Mucosa of rectum (tissue), 2 donors: Measurements from ENCODE around the gene VWA5B2.

ENCODE experiments used
- H3K27ac ChIP-seq, 2 donors: one replicate each; pipeline ENCODE4 v1.7.0; 2013; ENCODE audit warnings: inconsistent platforms in 2 of 2, low read depth in 2 of 2, low read length in 2 of 2
- H3K27me3 ChIP-seq, 2 donors: one replicate each; pipeline ENCODE4 v1.7.0; 2013; ENCODE audit warnings: low read length in 2 of 2; ENCODE audit not compliant: control insufficient read depth in 2 of 2, insufficient read depth in 2 of 2
- H3K36me3 ChIP-seq, 2 donors: one replicate each; pipeline ENCODE4 v1.7.0; 2013; ENCODE audit warnings: low read length in 2 of 2; ENCODE audit not compliant: control insufficient read depth in 2 of 2, insufficient read depth in 2 of 2
- H3K4me1 ChIP-seq, 2 donors: one replicate each; pipeline ENCODE4 v1.7.0; 2013; ENCODE audit warnings: low read length in 2 of 2, mild to moderate bottlenecking in 1 of 2; ENCODE audit not compliant: control insufficient read depth in 2 of 2, insufficient read depth in 2 of 2
- H3K4me3 ChIP-seq, 2 donors: one replicate each; pipeline ENCODE4 v1.7.0; 2013; ENCODE audit warnings: low read length in 2 of 2
- H3K9ac ChIP-seq, 2 donors: one replicate each; pipeline ENCODE4 v1.7.0; 2013; ENCODE audit warnings: low read length in 2 of 2, low read depth in 1 of 2, mild to moderate bottlenecking in 1 of 2
- H3K9me3 ChIP-seq, 2 donors: one replicate each; pipeline ENCODE4 v1.7.0; 2013; ENCODE audit warnings: low read length in 2 of 2; ENCODE audit not compliant: control insufficient read depth in 2 of 2
- donor health status: healthy.
- donor health status: Normal muscosa, but diverticular disease.

The VWA5B2 gene

GRCh38 chr3:184234224-184234623, 4.8 kb downstream of the VWA5B2 start:
- Histone ChIP-seq H3K9me3 (no peaks in the 10 kb centered on the region), H3K4me1 (peaks cover 11 to 16% of the 10 kb centered on the region in 2 donors), H3K9ac (no peak overlapping the region), H3K36me3 (no peaks in the 10 kb centered on the region), H3K27me3 (peaks cover 27 to 29% of the 10 kb centered on the region in 2 donors), H3K27ac (no peak overlapping the region), H3K4me3 (no peak overlapping the region)

DNA sequence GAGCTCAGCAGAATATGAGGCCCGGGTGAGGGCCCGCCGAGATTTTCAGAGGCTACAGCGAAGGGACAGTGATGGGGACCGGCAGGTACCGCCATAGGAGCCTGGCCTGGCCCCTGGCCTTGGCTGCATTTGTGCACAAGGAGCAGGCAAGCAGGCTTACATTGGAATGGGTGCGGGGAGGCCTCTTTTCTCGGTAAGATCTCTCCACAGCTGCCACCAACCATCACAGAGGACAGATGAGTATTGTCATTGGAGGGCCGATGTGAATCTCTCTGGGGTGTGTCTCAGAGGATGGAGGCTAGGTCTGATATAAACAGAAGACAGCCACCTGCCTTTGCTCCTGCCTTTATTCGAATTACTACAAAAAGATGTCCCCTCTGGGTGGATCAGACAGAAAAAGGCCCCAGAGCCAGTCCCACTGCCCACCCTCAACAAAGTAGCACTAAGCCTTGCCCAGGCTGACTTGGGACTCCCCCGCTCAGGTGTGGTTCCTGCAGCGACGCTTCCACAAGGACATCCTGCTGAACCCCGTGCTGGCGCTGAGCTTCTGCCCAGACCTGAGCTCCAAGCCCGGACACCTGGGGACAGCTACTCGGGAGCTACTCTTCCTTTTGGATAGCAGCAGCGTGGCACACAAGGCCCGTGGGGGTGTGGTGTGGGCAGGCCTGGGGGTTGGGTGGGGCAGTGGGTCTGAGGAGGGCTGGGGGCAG, 5.4 kb downstream of the VWA5B2 start:
- H3K36me3 ChIP-seq: no peaks in the 10 kb centered on the region
- no peaks in the 10 kb centered on the region for H3K9me3 ChIP-seq
- no peak overlapping the region for H3K9ac ChIP-seq
- H3K4me3 ChIP-seq: no peak overlapping the region
- peaks cover 6 to 10% of the 10 kb centered on the region in 2 donors for H3K4me1 ChIP-seq
- peaks cover 22 to 26% of the 10 kb centered on the region in 2 donors for H3K27me3 ChIP-seq
- H3K27ac ChIP-seq: no peak overlapping the region

DNA sequence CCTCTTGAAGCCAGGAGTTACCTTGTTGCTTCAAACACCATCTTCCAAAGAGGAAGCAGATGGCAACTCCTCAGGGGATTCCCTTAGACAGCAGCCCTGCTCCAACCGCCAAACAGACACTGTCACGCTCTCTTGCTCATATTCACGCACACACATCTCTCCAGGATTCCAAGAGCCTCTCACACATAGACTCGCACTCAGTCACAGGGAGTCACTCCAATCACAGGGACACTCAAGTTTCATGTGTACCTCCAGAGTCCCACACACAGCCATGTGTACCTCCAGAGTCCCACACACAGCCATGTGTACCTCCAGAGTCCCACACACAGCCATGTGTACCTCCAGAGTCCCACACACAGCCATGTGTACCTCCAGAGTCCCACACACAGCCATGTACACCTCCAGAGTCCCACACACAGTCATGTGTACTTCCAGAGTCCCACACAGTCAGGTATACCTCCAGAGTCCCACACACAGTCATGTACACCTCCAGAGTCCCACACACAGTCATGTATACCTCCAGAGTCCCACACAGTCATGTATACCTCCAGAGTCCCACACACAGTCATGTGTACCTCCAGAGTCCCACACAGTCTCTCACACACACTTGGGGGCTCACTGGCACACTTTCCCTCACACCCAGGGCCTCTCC, 6.1 kb downstream of the VWA5B2 start:
- no peaks in the 10 kb centered on the region for H3K9me3 ChIP-seq
- H3K27me3 ChIP-seq: peaks cover 17 to 25% of the 10 kb centered on the region in 2 donors
- no peak overlapping the region for H3K4me3 ChIP-seq

GRCh38 chr3:184236033-184236410, 6.6 kb downstream of the VWA5B2 start:
- Histone ChIP-seq H3K36me3 (no peaks in the 10 kb centered on the region), H3K27ac (no peak overlapping the region), H3K9me3 (no peaks in the 10 kb centered on the region), H3K4me3 (no peak overlapping the region), H3K27me3 (peaks cover 13 to 20% of the 10 kb centered on the region in 2 donors), H3K9ac (no peak overlapping the region), H3K4me1 (peaks cover 0 to 3% of the 10 kb centered on the region in 2 donors)

More for the DNA sequence above, 6.1 kb downstream of the VWA5B2 start:
- peaks cover 0 to 4% of the 10 kb centered on the region in 2 donors for H3K4me1 ChIP-seq
- H3K9ac ChIP-seq: no peak overlapping the region
- H3K27ac ChIP-seq: no peak overlapping the region
- H3K36me3 ChIP-seq: no peaks in the 10 kb centered on the region

GRCh38 chr3:184236636-184237035, 7.3 kb downstream of the VWA5B2 start:
- Histone ChIP-seq H3K4me1 (peaks cover 0 to 6% of the 10 kb centered on the region in 2 donors), H3K9me3 (no peaks in the 10 kb centered on the region), H3K27ac (no peak overlapping the region), H3K27me3 (peaks cover 7 to 14% of the 10 kb centered on the region in 2 donors), H3K36me3 (no peaks in the 10 kb centered on the region), H3K9ac (no peak overlapping the region), H3K4me3 (no peak overlapping the region)

DNA sequence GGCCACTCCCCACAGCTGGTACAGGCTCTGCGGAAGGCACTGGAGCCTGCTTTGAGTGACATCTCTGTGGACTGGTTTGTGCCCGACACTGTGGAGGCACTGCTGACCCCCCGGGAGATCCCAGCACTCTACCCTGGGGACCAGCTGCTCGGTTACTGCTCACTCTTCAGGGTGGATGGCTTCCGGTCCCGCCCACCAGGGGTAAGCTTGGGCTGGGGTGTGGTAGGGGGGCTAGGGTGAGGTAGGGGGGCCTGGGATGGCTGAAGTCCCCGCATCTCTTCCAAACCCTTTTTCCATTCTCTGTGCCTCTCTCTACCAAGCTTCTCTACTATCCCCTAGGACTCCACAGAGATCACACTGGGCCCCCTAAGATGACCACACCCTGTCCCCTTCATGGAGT, 7.8 kb downstream of the VWA5B2 start:
- Histone ChIP-seq H3K9me3 (no peaks in the 10 kb centered on the region), H3K4me3 (no peak overlapping the region), H3K9ac (no peak overlapping the region), H3K4me1 (peaks cover 0 to 9% of the 10 kb centered on the region in 2 donors), H3K36me3 (peaks cover 1% of the 10 kb centered on the region in 2 donors), H3K27me3 (peaks cover 6 to 8% of the 10 kb centered on the region in 2 donors), H3K27ac (no peak overlapping the region)

- H3K4me3 ChIP-seq: no peak overlapping the region
- no peak overlapping the region for H3K9ac ChIP-seq
- H3K27ac ChIP-seq: no peak overlapping the region
- H3K4me1 ChIP-seq: peaks cover 0 to 9% of the 10 kb centered on the region in 2 donors
- peaks cover 2 to 3% of the 10 kb centered on the region in 2 donors for H3K27me3 ChIP-seq
- peaks cover 7% of the 10 kb centered on the region in 2 donors for H3K36me3 ChIP-seq
- no peaks in the 10 kb centered on the region for H3K9me3 ChIP-seq
These were observed 8.4 kb downstream of the VWA5B2 start for GRCh38 chr3:184237807-184238206.

- Histone ChIP-seq H3K27ac (no peak overlapping the region), H3K27me3 (no peaks in the 10 kb centered on the region), H3K9ac (no peak overlapping the region), H3K4me3 (no peak overlapping the region), H3K9me3 (no peaks in the 10 kb centered on the region), H3K4me1 (peaks cover 0 to 9% of the 10 kb centered on the region in 2 donors), H3K36me3 (peaks cover 11 to 12% of the 10 kb centered on the region in 2 donors)
These were observed 8.9 kb downstream of the VWA5B2 start for GRCh38 chr3:184238246-184238818.

DNA sequence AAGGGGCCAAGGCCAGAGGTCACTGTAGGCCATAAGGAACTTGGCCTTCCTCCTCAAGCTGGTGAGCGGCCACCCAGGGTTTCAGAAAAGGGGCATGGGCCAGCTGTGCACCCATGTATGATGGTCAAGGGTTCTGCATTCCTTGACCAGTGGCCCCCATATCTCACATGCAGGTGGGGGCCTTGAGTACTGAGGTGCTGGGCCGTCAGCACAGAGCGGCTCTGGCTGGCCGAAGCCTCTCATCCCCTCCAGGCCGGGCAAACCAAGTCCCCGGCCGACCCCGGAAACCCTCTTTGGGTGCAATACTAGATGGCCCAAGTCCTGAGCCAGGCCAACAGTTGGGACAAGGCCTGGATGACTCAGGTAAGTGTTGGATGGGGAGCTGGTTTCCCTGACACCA, 9.8 kb downstream of the VWA5B2 start:
- peaks cover 20 to 21% of the 10 kb centered on the region in 2 donors for H3K36me3 ChIP-seq
- H3K9me3 ChIP-seq: no peaks in the 10 kb centered on the region
- peaks cover 0 to 9% of the 10 kb centered on the region in 2 donors for H3K4me1 ChIP-seq
- no peak overlapping the region for H3K4me3 ChIP-seq
- no peaks in the 10 kb centered on the region for H3K27me3 ChIP-seq
- no peak overlapping the region for H3K27ac ChIP-seq
- H3K9ac ChIP-seq: no peak overlapping the region

DNA sequence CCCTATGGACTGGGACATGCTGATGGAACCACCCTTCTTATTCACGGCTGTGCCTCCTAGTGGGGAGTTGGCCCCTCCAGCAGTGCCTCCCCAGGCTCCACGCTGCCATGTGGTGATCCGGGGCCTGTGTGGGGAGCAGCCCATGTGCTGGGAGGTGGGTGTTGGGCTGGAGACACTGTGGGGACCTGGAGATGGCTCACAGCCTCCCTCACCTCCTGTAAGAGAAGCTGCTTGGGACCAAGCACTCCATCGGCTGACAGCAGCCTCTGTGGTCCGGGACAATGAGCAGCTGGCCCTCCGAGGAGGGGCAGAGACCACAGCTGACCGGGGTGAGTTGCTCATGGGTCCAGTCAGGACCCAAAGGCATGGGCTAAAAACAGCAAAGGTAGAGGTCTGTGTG, 10.3 kb downstream of the VWA5B2 start:
- Histone ChIP-seq H3K9ac (no peak overlapping the region), H3K9me3 (no peaks in the 10 kb centered on the region), H3K27ac (no peak overlapping the region), H3K36me3 (peaks cover 25 to 26% of the 10 kb centered on the region in 2 donors), H3K27me3 (no peaks in the 10 kb centered on the region), H3K4me3 (no peak overlapping the region), H3K4me1 (peaks cover 0 to 9% of the 10 kb centered on the region in 2 donors)
